OCI-M1 (cell line): ENCODE results near the gene SFT2D3.
"Not testable (repeated sequence)": the region's sequence is repeated elsewhere in the genome, so short reads cannot be mapped to it uniquely, and the experiment has no call there.

ENCODE experiments used
- DNase-seq: peaks from one replicate; lab custom pipeline; 2025; lab: John Stamatoyannopoulos, UW

SFT2D3 gene

GRCh38 chr2:127743477-127744026 lies 42.3 kb downstream of the SFT2D3 start:
- DNase-seq, result no peak

GRCh38 chr2:127747621-127748020 lies 46.3 kb downstream of the SFT2D3 start:
- DNase-seq, result no peak

- not testable (repeated sequence) for DNase-seq
Measured at GRCh38 chr2:127749537-127749936, 48.2 kb downstream of the SFT2D3 start.

- no peak for DNase-seq
Measured at GRCh38 chr2:127753374-127753773, 52.1 kb downstream of the SFT2D3 start.

- no peak for DNase-seq
Measured at GRCh38 chr2:127754186-127754585, 52.9 kb downstream of the SFT2D3 start.
